ENCODE results near the gene IP6K1.

DNA sequence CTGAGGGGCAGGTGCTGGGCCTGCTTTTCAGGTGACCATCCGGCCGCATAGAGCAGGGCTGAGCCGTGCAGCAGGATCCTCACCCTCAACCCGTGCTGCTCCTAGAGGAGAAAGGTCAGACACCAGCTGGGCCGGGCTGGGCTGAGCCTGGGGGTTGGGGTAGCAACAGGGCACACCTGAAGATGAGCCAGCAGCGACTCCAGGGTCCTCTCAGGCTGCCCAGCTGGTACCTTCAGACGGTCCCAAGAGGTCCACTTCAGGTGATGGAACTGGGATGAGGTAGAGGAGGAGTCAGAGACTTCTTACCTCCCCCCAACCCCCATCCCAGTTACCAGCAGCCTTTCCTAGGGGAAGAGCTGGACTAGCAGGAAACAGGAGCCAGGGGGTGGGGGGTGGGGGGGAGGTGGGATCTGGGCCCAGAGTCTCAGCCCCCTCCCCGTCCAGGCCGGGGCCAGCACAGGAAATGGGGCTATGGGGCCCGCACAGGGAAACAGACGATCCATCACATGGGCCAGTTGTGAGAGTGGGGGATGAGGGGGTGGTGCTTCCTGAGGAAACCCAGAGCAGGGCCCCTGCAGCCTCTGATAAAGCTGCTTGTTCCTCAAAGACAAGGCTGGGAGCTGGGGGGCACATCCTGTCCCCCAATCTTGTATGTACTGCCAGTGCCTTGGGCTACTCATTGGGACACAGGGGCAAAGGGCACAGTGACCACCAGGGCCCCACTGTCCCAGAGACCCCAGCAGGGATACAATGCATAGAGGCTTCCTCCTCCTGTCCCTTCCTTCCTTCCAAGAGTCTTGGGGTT lies 19.8 kb upstream of the IP6K1 start:
- TF ChIP-seq POLR2A (IDR thresholded peaks at IDR 0.05) (no peak), POLR2AphosphoS5 (IDR thresholded peaks at IDR 0.05) (no peak)
- TF ChIP-seq, protein P1, sequence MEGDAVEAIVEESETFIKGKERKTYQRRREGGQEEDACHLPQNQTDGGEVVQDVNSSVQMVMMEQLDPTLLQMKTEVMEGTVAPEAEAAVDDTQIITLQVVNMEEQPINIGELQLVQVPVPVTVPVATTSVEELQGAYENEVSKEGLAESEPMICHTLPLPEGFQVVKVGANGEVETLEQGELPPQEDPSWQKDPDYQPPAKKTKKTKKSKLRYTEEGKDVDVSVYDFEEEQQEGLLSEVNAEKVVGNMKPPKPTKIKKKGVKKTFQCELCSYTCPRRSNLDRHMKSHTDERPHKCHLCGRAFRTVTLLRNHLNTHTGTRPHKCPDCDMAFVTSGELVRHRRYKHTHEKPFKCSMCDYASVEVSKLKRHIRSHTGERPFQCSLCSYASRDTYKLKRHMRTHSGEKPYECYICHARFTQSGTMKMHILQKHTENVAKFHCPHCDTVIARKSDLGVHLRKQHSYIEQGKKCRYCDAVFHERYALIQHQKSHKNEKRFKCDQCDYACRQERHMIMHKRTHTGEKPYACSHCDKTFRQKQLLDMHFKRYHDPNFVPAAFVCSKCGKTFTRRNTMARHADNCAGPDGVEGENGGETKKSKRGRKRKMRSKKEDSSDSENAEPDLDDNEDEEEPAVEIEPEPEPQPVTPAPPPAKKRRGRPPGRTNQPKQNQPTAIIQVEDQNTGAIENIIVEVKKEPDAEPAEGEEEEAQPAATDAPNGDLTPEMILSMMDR (IDR thresholded peaks at IDR 0.05), result no peak

All from breast epithelium (tissue), 3 donors.